Measurements from ENCODE around the gene HSPA12B. TPM values are rescaled to one million over a fixed set of nuclear protein-coding genes. Genes with fewer than 3 reads are reported as not detected.

Gene HSPA12B
- total and polyA plus RNA-seq, 8 donors = 14.6 to 31.8 (median 22.9) TPM

GRCh38 chr20:3751675-3752385 is 19.3 kb downstream of the HSPA12B start:
- DNase-seq = peak in 2 of 4 donors; percentile 50 to 59
- intact Hi-C loops (cut with DNase I) = no loop called here
- H3K27ac ChIP-seq = no peak overlapping the region
- H3K4me3 ChIP-seq = peak overlapping the region; percentile 4 to 47
- TF ChIP-seq CTCF (IDR thresholded peaks at IDR 0.05) = no peak
- peaks cover 0 to 35% of the 10 kb centered on the region in 2 donors for H3K4me1 ChIP-seq
- peaks cover 0 to 68% of the 10 kb centered on the region in 2 donors for H3K36me3 ChIP-seq
- H3K27me3 ChIP-seq = peaks cover 0 to 44% of the 10 kb centered on the region in 2 donors
- H3K9me3 ChIP-seq = no peaks in the 10 kb centered on the region
- ATAC-seq = peak; percentile 51

GRCh38 chr20:3752386-3752759 is 19.9 kb downstream of the HSPA12B start:
- no peak overlapping the region for H3K27ac ChIP-seq
- peaks cover 0 to 39% of the 10 kb centered on the region in 2 donors for H3K4me1 ChIP-seq
- H3K36me3 ChIP-seq = peaks cover 0 to 63% of the 10 kb centered on the region in 2 donors
- no peaks in the 10 kb centered on the region for H3K9me3 ChIP-seq
- H3K27me3 ChIP-seq = peaks cover 0 to 44% of the 10 kb centered on the region in 2 donors
- DNase-seq (no peak), ATAC-seq (no peak)
- TF ChIP-seq CTCF (IDR thresholded peaks at IDR 0.05) = no peak
- intact Hi-C loops (cut with DNase I) = no loop called here
- H3K4me3 ChIP-seq = peak overlapping the region in 1 of 2 donors; percentile 47

GRCh38 chr20:3753098-3753497 is 20.6 kb downstream of the HSPA12B start:
- Histone ChIP-seq H3K27ac (no peak overlapping the region), H3K9me3 (no peaks in the 10 kb centered on the region), H3K4me3 (no peak overlapping the region), H3K4me1 (peaks cover 0 to 42% of the 10 kb centered on the region in 2 donors), H3K27me3 (peaks cover 0 to 38% of the 10 kb centered on the region in 2 donors), H3K36me3 (peaks cover 0 to 59% of the 10 kb centered on the region in 2 donors)
- intact Hi-C loops (cut with DNase I) = no loop called here
- ATAC-seq (peak; percentile 86), DNase-seq (peak in 2 of 4 donors; percentile 42 to 67)
- TF ChIP-seq CTCF (IDR thresholded peaks at IDR 0.05) = peak; percentile 57 to 82

- Histone ChIP-seq H3K27me3 (peaks cover 0 to 32% of the 10 kb centered on the region in 2 donors), H3K36me3 (peaks cover 0 to 61% of the 10 kb centered on the region in 2 donors), H3K9me3 (no peaks in the 10 kb centered on the region), H3K4me3 (no peak overlapping the region), H3K27ac (no peak overlapping the region), H3K4me1 (peaks cover 0 to 42% of the 10 kb centered on the region in 2 donors)
- intact Hi-C loops (cut with DNase I) = no loop called here
- ATAC-seq (no peak), DNase-seq (no peak)
- TF ChIP-seq CTCF (IDR thresholded peaks at IDR 0.05) = no peak
Observed at GRCh38 chr20:3753501-3754275, 21.2 kb downstream of the HSPA12B start.

GRCh38 chr20:3754276-3754630 is 21.8 kb downstream of the HSPA12B start:
- peaks cover 0 to 42% of the 10 kb centered on the region in 2 donors for H3K4me1 ChIP-seq
- no peak for TF ChIP-seq CTCF (IDR thresholded peaks at IDR 0.05)
- intact Hi-C loops (cut with DNase I) = no loop called here
- H3K27ac ChIP-seq = no peak overlapping the region
- peaks cover 0 to 64% of the 10 kb centered on the region in 2 donors for H3K36me3 ChIP-seq
- DNase-seq (no peak), ATAC-seq (no peak)
- H3K4me3 ChIP-seq = no peak overlapping the region
- H3K27me3 ChIP-seq = peaks cover 0 to 27% of the 10 kb centered on the region in 2 donors
- H3K9me3 ChIP-seq = no peaks in the 10 kb centered on the region

Measured in left lung (tissue), 10 donors.